ENCODE results near the gene KRT81. TPM values are rescaled to one million over a fixed set of nuclear protein-coding genes. Genes with fewer than 3 reads are reported as not detected.

KRT81 gene
- total RNA-seq: not detected

- TF ChIP-seq EP300 (IDR thresholded peaks at IDR 0.05): no peak
- no peak within 1 kb of the TSS for H3K27ac ChIP-seq
- H3K27me3 ChIP-seq: peaks cover 0 to 37% of the 10 kb centered on the region in 2 donors
- H3K4me3 ChIP-seq: no peak within 1 kb of the TSS
- DNase-seq (ENCODE audit: low spot score in 2 of 2): no peak
- WGBS, 2 donors: 40 to 53% methylated on average over 7 to 12 of the region's 32 CpGs
- H3K9me3 ChIP-seq: no peaks in the 10 kb centered on the region
- no peaks in the 10 kb centered on the region for H3K4me1 ChIP-seq
- H3K36me3 ChIP-seq: no peaks in the 10 kb centered on the region
Measured at GRCh38 chr12:52291267-52291935, at the start of gene KRT81. Gene KRT81, minus strand, starts transcription at chr12:52291534. Its CDS starts 69 bp downstream, at chr12:52291465.

- no peak for DNase-seq (ENCODE audit: low spot score in 2 of 2)
- peaks cover 0 to 35% (median 8%) of the 10 kb centered on the region in 4 donors for H3K9me3 ChIP-seq
- TF ChIP-seq POLR2A (IDR thresholded peaks at IDR 0.05) (no peak), EP300 (IDR thresholded peaks at IDR 0.05) (no peak), CTCF (IDR thresholded peaks at IDR 0.05) (no peak)
- 83 to 87% methylated on average over 10 of the region's 10 CpGs for WGBS, 2 donors
- H3K4me1 ChIP-seq: no peaks in the 10 kb centered on the region
- H3K27ac ChIP-seq: no peak overlapping the region
- no peak overlapping the region for H3K4me3 ChIP-seq
- no peaks in the 10 kb centered on the region for H3K36me3 ChIP-seq
- peaks cover 0 to 3% of the 10 kb centered on the region in 2 donors for H3K27me3 ChIP-seq
Measured at GRCh38 chr12:52338241-52338960, 47.1 kb upstream of the KRT81 start.

GRCh38 chr12:52337054-52337453 lies 45.7 kb upstream of the KRT81 start:
- H3K27ac ChIP-seq: no peak overlapping the region
- no peak overlapping the region for H3K4me3 ChIP-seq
- 56 to 57% methylated on average over 1 of the region's 1 CpG for WGBS, 2 donors
- no peaks in the 10 kb centered on the region for H3K36me3 ChIP-seq
- DNase-seq (ENCODE audit: low spot score in 2 of 2): no peak
- peaks cover 0 to 24% (median 7%) of the 10 kb centered on the region in 4 donors for H3K9me3 ChIP-seq
- H3K27me3 ChIP-seq: peaks cover 0 to 3% of the 10 kb centered on the region in 2 donors
- no peaks in the 10 kb centered on the region for H3K4me1 ChIP-seq
- TF ChIP-seq EP300 (IDR thresholded peaks at IDR 0.05) (no peak), CTCF (IDR thresholded peaks at IDR 0.05) (no peak), POLR2A (IDR thresholded peaks at IDR 0.05) (no peak)

DNA sequence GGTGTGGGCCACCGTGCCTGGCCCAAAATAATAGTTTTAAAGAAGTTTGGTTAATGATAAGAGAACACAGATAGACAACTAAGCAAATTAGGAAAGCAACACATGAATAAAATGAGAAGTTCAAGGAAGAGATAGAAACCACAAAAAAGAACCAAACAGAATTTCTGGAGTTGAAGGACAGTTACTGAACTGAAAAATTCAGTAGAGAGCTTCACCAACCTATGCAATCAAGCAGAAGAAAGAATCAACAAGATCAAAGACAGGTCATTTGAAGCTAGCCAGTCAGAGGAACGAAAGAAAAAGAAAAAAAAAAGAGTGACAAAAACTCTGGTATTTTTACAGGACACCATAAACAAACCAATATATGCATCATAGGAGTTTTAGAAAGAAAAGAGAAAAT lies 45.3 kb upstream of the KRT81 start:
- peaks cover 0 to 24% (median 7%) of the 10 kb centered on the region in 4 donors for H3K9me3 ChIP-seq
- no peaks in the 10 kb centered on the region for H3K36me3 ChIP-seq
- WGBS, 2 donors: 63 to 84% methylated on average over 2 of the region's 2 CpGs
- no peak overlapping the region for H3K27ac ChIP-seq
- H3K27me3 ChIP-seq: peaks cover 0 to 3% of the 10 kb centered on the region in 2 donors
- no peak overlapping the region for H3K4me3 ChIP-seq
- no peak for TF ChIP-seq EP300 (IDR thresholded peaks at IDR 0.05)
- TF ChIP-seq CTCF (IDR thresholded peaks at IDR 0.05): no peak
- no peaks in the 10 kb centered on the region for H3K4me1 ChIP-seq
- no peak for DNase-seq (ENCODE audit: low spot score in 2 of 2)

GRCh38 chr12:52335598-52336262 lies 44.4 kb upstream of the KRT81 start:
- Histone ChIP-seq H3K27me3 (no peaks in the 10 kb centered on the region), H3K9me3 (peaks cover 0 to 24% (median 7%) of the 10 kb centered on the region in 4 donors), H3K36me3 (no peaks in the 10 kb centered on the region), H3K4me3 (no peak overlapping the region), H3K27ac (no peak overlapping the region), H3K4me1 (no peaks in the 10 kb centered on the region)
- no peak for TF ChIP-seq CTCF (IDR thresholded peaks at IDR 0.05)
- no peak for TF ChIP-seq POLR2A (IDR thresholded peaks at IDR 0.05)
- no peak for TF ChIP-seq EP300 (IDR thresholded peaks at IDR 0.05)
- no peak for DNase-seq (ENCODE audit: low spot score in 2 of 2)
- WGBS, 2 donors: 83 to 85% methylated on average over 4 of the region's 4 CpGs
